Sigmoid colon (tissue), 4 donors: ENCODE measurements around the gene ABCA13.

Experiments
- CTCF ChIP-seq, 4 experiments: fragments of 450-650 bp in 3 of 4; fragments of 200-600 bp in 1 of 4; IDR thresholded peaks; one replicate each; pipeline ENCODE4 v1.5.1; 2016 to 2019; ENCODE audit warnings: antibody characterized with exemption in 4 of 4, mild to moderate bottlenecking in 3 of 4, moderate library complexity in 2 of 4
- EP300 ChIP-seq, 4 donors: sonication (generic); formaldehyde crosslinking; IDR thresholded peaks; one replicate each; pipeline ENCODE4 v1.6.1; 2017; ENCODE audit warnings: antibody characterized with exemption in 4 of 4

- TF ChIP-seq EP300 (IDR thresholded peaks at IDR 0.05) (no peak), CTCF (IDR thresholded peaks at IDR 0.05) (no peak)
Observed at GRCh38 chr7:48316768-48317167, 145.5 kb downstream of the ABCA13 start.
